Measurements from ENCODE around the gene PSME3. TPM values are rescaled to one million over a fixed set of nuclear protein-coding genes. Genes with fewer than 3 reads are reported as not detected.

The PSME3 gene
- polyA plus RNA-seq, 4 donors, result 49.9 to 93.0 (median 61.2) TPM

DNA sequence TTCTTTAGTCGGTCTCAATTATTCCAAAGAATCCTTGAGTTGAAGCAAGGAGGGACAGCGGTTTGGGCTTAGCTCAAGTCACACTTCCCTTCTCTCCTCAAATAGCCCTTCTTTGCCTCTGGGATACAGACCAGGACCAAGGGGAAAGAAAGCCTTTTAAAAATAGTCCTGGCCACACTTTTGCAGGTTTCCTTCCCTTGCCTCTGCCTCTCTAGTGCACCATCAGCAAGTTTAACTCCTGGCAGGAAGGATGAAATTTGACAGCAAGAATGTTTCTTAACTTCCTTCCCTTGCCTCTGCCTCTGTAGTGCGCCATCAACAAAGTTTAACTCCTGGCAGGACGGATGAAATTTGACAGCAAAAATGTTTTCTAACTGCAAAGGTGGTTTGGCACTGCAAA is 60.2 kb downstream of the PSME3 start:
- peak overlapping the region in 1 of 3 donors; percentile 39 for H3K27ac ChIP-seq (ENCODE audit: low read depth in 1 of 3, low read length in 2 of 3)
- WGBS, 3 donors, result 20 to 40% (median 38%) methylated on average over 4 of the region's 4 CpGs
- no peak overlapping the region for H3K4me3 ChIP-seq (ENCODE audit: low read depth in 1 of 3, low read length in 3 of 3)
- no peaks in the 10 kb centered on the region for H3K27me3 ChIP-seq (ENCODE audit: control insufficient read depth in 3 of 3, insufficient read depth in 3 of 3, low read length in 3 of 3)
- DNase-seq (no peak), FAIRE-seq (no peak)
- H3K36me3 ChIP-seq (ENCODE audit: control insufficient read depth in 3 of 3, insufficient read depth in 2 of 3, low read depth in 1 of 3, low read length in 3 of 3), result no peaks in the 10 kb centered on the region
- H3K9me3 ChIP-seq (ENCODE audit: control insufficient read depth in 2 of 2, insufficient read depth in 1 of 2, low read depth in 1 of 2, low read length in 1 of 2), result no peaks in the 10 kb centered on the region
- H3K4me1 ChIP-seq (ENCODE audit: control insufficient read depth in 3 of 3, insufficient read depth in 2 of 3, low read depth in 1 of 3, low read length in 2 of 3), result peaks cover 6 to 57% (median 6%) of the 10 kb centered on the region in 3 donors

Other genes starting within 250 kb of the PSME3 start
- gene RETREG3, start 224.0 kb upstream of the PSME3 start, polyA plus RNA-seq, result 10 to 100 TPM in 3 of 4 donors, 1 to 10 TPM in 1; 8.4 to 42.3 (median 17.0) TPM
- 10 to 100 TPM; 22.8 to 43.3 (median 33.3) TPM for gene TUBG1, start 223.7 kb upstream of the PSME3 start, polyA plus RNA-seq
- gene TUBG2, start 174.1 kb upstream of the PSME3 start, polyA plus RNA-seq, result 10 to 100 TPM in 1 of 4 donors, 1 to 10 TPM in 3; 1.3 to 15.4 (median 4.9) TPM
- gene PLEKHH3, start 156.4 kb upstream of the PSME3 start, polyA plus RNA-seq, result 10 to 100 TPM in 2 of 4 donors, 1 to 10 TPM in 2; 2.2 to 13.4 (median 9.0) TPM
- 1 to 10 TPM in 2 of 4 donors, under 1 TPM in 1, not detected in 1; 0.38 to 4.6 (median 1.1) TPM for gene CCR10, start 151.6 kb upstream of the PSME3 start, polyA plus RNA-seq
- gene CNTNAP1, start 150.9 kb upstream of the PSME3 start, polyA plus RNA-seq, result 1 to 10 TPM in 2 of 4 donors, under 1 TPM in 1, not detected in 1; 0.54 to 2.7 (median 2.5) TPM
- gene EZH1, start 88.4 kb upstream of the PSME3 start, polyA plus RNA-seq, result 10 to 100 TPM in 3 of 4 donors, 1 to 10 TPM in 1; 8.1 to 33.0 (median 13.0) TPM
- gene RAMP2, start 72.2 kb upstream of the PSME3 start, polyA plus RNA-seq, result 10 to 100 TPM in 2 of 4 donors, 1 to 10 TPM in 2; 1.1 to 48.2 (median 16.4) TPM
- 100 to 1,000 TPM in 2 of 4 donors, 10 to 100 TPM in 2; 85.7 to 117 (median 94.3) TPM for gene VPS25, start 59.9 kb upstream of the PSME3 start, polyA plus RNA-seq
- 10 to 100 TPM in 1 of 4 donors, 1 to 10 TPM in 2, under 1 TPM in 1; 0.67 to 25.6 (median 1.5) TPM for gene WNK4, start 52.8 kb upstream of the PSME3 start, polyA plus RNA-seq
- gene COA3, start 34.7 kb upstream of the PSME3 start, polyA plus RNA-seq, result 100 to 1,000 TPM; 101 to 317 (median 296) TPM
- gene CNTD1, start 34.5 kb upstream of the PSME3 start, polyA plus RNA-seq, result 1 to 10 TPM in 1 of 4 donors, under 1 TPM in 1, not detected in 2; 0.52 to 2.3 TPM
- gene BECN1, start 9.1 kb upstream of the PSME3 start, polyA plus RNA-seq, result 10 to 100 TPM; 73.5 to 96.8 (median 81.1) TPM
- 1 to 10 TPM in 2 of 4 donors, under 1 TPM in 2; 0.54 to 1.3 (median 0.89) TPM for gene AOC2, start 11.2 kb downstream of the PSME3 start, polyA plus RNA-seq
- 10 to 100 TPM in 1 of 4 donors, 1 to 10 TPM in 3; 1.3 to 30.0 (median 3.1) TPM for gene AOC3, start 17.8 kb downstream of the PSME3 start, polyA plus RNA-seq
- 10 to 100 TPM in 1 of 4 donors, 1 to 10 TPM in 3; 1.4 to 12.1 (median 4.3) TPM for gene G6PC1, start 67.4 kb downstream of the PSME3 start, polyA plus RNA-seq
- 10 to 100 TPM; 27.3 to 47.4 (median 40.5) TPM for gene AARSD1, start 131.1 kb downstream of the PSME3 start, polyA plus RNA-seq
- gene PTGES3L, start 146.7 kb downstream of the PSME3 start, polyA plus RNA-seq, result 1 to 10 TPM in 2 of 4 donors, under 1 TPM in 2; 0.67 to 2.0 (median 0.94) TPM
- 10 to 100 TPM in 1 of 4 donors, 1 to 10 TPM in 3; 7.2 to 13.9 (median 8.0) TPM for gene RUNDC1, start 147.2 kb downstream of the PSME3 start, polyA plus RNA-seq
- gene RPL27, start 165.0 kb downstream of the PSME3 start, polyA plus RNA-seq, result 1,000 to 10,000 TPM; 1,737 to 4,151 (median 2,370) TPM
- 10 to 100 TPM; 51.5 to 62.4 (median 59.7) TPM for gene IFI35, start 173.4 kb downstream of the PSME3 start, polyA plus RNA-seq
- 100 to 1,000 TPM in 1 of 4 donors, 10 to 100 TPM in 3; 20.1 to 163 (median 66.4) TPM for gene VAT1, start 189.0 kb downstream of the PSME3 start, polyA plus RNA-seq
- gene RND2, start 191.8 kb downstream of the PSME3 start, polyA plus RNA-seq, result under 1 TPM in 3 of 4 donors, not detected in 1; 0.27 to 0.67 (median 0.41) TPM